ENCODE data around the gene SEZ6L.

- TF ChIP-seq POLR2AphosphoS5 (IDR thresholded peaks at IDR 0.05; ENCODE audit: low read depth, low read length) (no peak), POLR2A (IDR thresholded peaks at IDR 0.05; ENCODE audit: low read depth, low read length) (no peak)
Observed at GRCh38 chr22:26372890-26373289, 203.6 kb downstream of the SEZ6L start.
